Endothelial cell of umbilical vein (primary cell): ENCODE results near the gene PSAP.

Experiments
- CTCF ChIP-seq, 2 donors: IDR thresholded peaks; 1 replicate in 1 of 2; 2 replicates in 1 of 2; pipeline ENCODE4 v1.5.1; 2011; ENCODE audit warnings: low read length in 2 of 2, mild to moderate bottlenecking in 2 of 2, moderate library complexity in 2 of 2, control low read depth in 1 of 2, inconsistent platforms in 1 of 2, low read depth in 1 of 2; ENCODE audit not compliant: insufficient read depth in 1 of 2; ENCODE audit errors: extremely low read depth in 1 of 2
- EZH2 ChIP-seq: IDR thresholded peaks from 2 replicates; pipeline ENCODE4 v1.6.1; 2012; ENCODE audit warnings: borderline replicate concordance, low read depth, mild to moderate bottlenecking, moderate library complexity, low read length, inconsistent platforms; ENCODE audit not compliant: severe bottlenecking
- POLR2AphosphoS5 ChIP-seq: IDR thresholded peaks from 2 replicates; pipeline ENCODE4 v1.6.1; 2012; ENCODE audit warnings: low read depth, mild to moderate bottlenecking, control low read depth, low read length, moderate library complexity; ENCODE audit not compliant: insufficient read depth

GRCh38 chr10:71805776-71806703 lies 45.0 kb downstream of the PSAP start:
- TF ChIP-seq EZH2 (no peak), POLR2AphosphoS5 (no peak), CTCF (IDR thresholded peaks at IDR 0.05; ENCODE audit: extremely low read depth in 1 of 2, insufficient read depth in 1 of 2, low read depth in 1 of 2, low read length in 2 of 2) (no peak)
